ENCODE measurements around the gene BSCL2. TPM values are rescaled to one million over a fixed set of nuclear protein-coding genes. Genes with fewer than 3 reads are reported as not detected.
A peak's percentile ranks its signal among the peaks of the same experiment; 100 is the strongest.
"Not testable (repeated sequence)": the region's sequence is repeated elsewhere in the genome, so short reads cannot be mapped to it uniquely, and the experiment has no call there.

The BSCL2 gene
- total and polyA plus RNA-seq, 2 experiments from 2014 or later, result 70.3 to 79.2 TPM

- peaks cover 20% of the 10 kb centered on the region for H3K4me1 ChIP-seq (ENCODE audit: low read depth)
- peak within 1 kb of the TSS; percentile 93 for H3K4me3 ChIP-seq
- H3K27ac ChIP-seq, result peak within 1 kb of the TSS; percentile 80
- no peaks in the 10 kb centered on the region for H3K9me3 ChIP-seq (ENCODE audit: low read depth)
- H3K36me3 ChIP-seq, result peaks cover 16% of the 10 kb centered on the region
- TF ChIP-seq CTCF (IDR thresholded peaks at IDR 0.05; ENCODE audit: low read depth, low read length), result no peak
- DNase-seq (ENCODE audit: low read depth in 1 of 2, low spot score in 1 of 2), result peak; percentile 89 to 96
- H3K27me3 ChIP-seq, result no peaks in the 10 kb centered on the region
Observed at GRCh38 chr11:62678770-62679696, 28.2 kb downstream of the BSCL2 start, which contains the start of gene UBXN1. Gene UBXN1, minus strand, starts transcription at chr11:62679073. Its CDS starts 150 bp downstream, at chr11:62678923.

GRCh38 chr11:62678433-62678769 is 28.8 kb downstream of the BSCL2 start:
- H3K4me1 ChIP-seq (ENCODE audit: low read depth), result peaks cover 20% of the 10 kb centered on the region
- no peaks in the 10 kb centered on the region for H3K9me3 ChIP-seq (ENCODE audit: low read depth)
- no peak for TF ChIP-seq CTCF (IDR thresholded peaks at IDR 0.05; ENCODE audit: low read depth, low read length)
- peak overlapping the region; percentile 80 for H3K27ac ChIP-seq
- peaks cover 20% of the 10 kb centered on the region for H3K36me3 ChIP-seq
- H3K27me3 ChIP-seq, result no peaks in the 10 kb centered on the region
- DNase-seq (ENCODE audit: low read depth in 1 of 2, low spot score in 1 of 2), result no peak
- peak overlapping the region; percentile 93 for H3K4me3 ChIP-seq

GRCh38 chr11:62677714-62678113 is 29.5 kb downstream of the BSCL2 start:
- H3K4me1 ChIP-seq (ENCODE audit: low read depth), result peaks cover 23% of the 10 kb centered on the region
- peak overlapping the region; percentile 80 for H3K27ac ChIP-seq
- H3K36me3 ChIP-seq, result peaks cover 22% of the 10 kb centered on the region
- H3K4me3 ChIP-seq, result peak overlapping the region; percentile 93
- no peaks in the 10 kb centered on the region for H3K27me3 ChIP-seq
- H3K9me3 ChIP-seq (ENCODE audit: low read depth), result no peaks in the 10 kb centered on the region
- no peak for TF ChIP-seq CTCF (IDR thresholded peaks at IDR 0.05; ENCODE audit: low read depth, low read length)
- no peak for DNase-seq (ENCODE audit: low read depth in 1 of 2, low spot score in 1 of 2)

GRCh38 chr11:62677156-62677555 is 30.1 kb downstream of the BSCL2 start:
- Histone ChIP-seq H3K9me3 (ENCODE audit: low read depth) (no peaks in the 10 kb centered on the region), H3K27me3 (no peaks in the 10 kb centered on the region), H3K36me3 (peaks cover 22% of the 10 kb centered on the region), H3K27ac (peak overlapping the region; percentile 80), H3K4me3 (peak overlapping the region; percentile 93), H3K4me1 (ENCODE audit: low read depth) (peaks cover 25% of the 10 kb centered on the region)
- no peak for TF ChIP-seq CTCF (IDR thresholded peaks at IDR 0.05; ENCODE audit: low read depth, low read length)
- no peak for DNase-seq (ENCODE audit: low read depth in 1 of 2, low spot score in 1 of 2)

- Histone ChIP-seq H3K36me3 (peaks cover 22% of the 10 kb centered on the region), H3K9me3 (ENCODE audit: low read depth) (no peaks in the 10 kb centered on the region), H3K27ac (peak overlapping the region; percentile 80), H3K4me1 (ENCODE audit: low read depth) (peaks cover 25% of the 10 kb centered on the region), H3K27me3 (no peaks in the 10 kb centered on the region), H3K4me3 (no peak overlapping the region)
- TF ChIP-seq CTCF (IDR thresholded peaks at IDR 0.05; ENCODE audit: low read depth, low read length), result no peak
- DNase-seq (ENCODE audit: low read depth in 1 of 2, low spot score in 1 of 2), result no peak
Observed at GRCh38 chr11:62676698-62677097, 30.5 kb downstream of the BSCL2 start.

- Histone ChIP-seq H3K4me1 (ENCODE audit: low read depth) (peaks cover 29% of the 10 kb centered on the region), H3K36me3 (peaks cover 22% of the 10 kb centered on the region)
- DNase-seq (ENCODE audit: low read depth in 1 of 2, low spot score in 1 of 2); H3K27me3 ChIP-seq; H3K27ac ChIP-seq; H3K4me3 ChIP-seq; H3K9me3 ChIP-seq (ENCODE audit: low read depth): not testable (repeated sequence)
Observed at GRCh38 chr11:62675415-62675814, 31.8 kb downstream of the BSCL2 start.
